Femur (tissue), 1 donor: ENCODE data around the gene HERPUD2.
A peak's percentile ranks its signal among the peaks of the same experiment; 100 is the strongest.
"Not testable (repeated sequence)": the region's sequence is repeated elsewhere in the genome, so short reads cannot be mapped to it uniquely, and the experiment has no call there.

Experiments
- DNase-seq: peaks from one replicate; pipeline ENCODE4 v3.0.0-alpha.2; 2017

Gene HERPUD2

DNA sequence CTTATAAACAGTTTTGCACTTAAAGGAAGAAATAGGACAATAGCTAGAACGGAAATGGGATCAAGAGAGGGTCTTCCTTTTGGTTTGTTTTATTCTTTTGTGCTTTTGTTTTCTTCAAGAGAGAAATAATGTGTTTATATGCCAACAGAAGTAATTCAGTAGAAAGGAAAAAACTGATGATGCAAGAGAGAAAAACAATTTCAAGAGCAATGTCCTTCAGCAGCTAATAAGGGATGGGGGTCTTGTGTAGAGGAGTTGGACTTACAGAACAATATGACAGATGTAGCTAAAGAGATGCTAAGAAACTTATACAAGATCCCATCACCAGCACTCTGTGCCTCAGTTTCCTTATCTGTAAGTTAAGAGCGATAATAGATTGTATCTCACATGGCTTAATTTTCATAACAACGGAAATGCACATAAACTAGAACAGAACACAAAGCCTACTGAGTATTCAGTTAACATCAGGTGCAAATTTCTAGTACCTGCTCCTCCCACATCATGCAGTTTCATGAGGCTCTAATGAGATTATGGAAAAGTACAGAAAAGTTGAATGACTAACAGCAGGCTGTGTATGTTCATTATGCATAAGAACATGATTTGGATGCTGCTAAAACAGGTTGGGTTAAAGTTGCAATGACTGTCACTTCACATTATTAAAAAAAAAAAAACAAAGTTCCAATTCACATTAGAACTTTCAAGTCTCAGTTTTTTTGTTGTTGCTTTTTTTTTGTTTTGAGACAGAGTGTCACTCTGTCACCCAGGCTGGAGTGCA lies 17.2 kb downstream of the HERPUD2 start:
- DNase-seq, result no peak

DNA sequence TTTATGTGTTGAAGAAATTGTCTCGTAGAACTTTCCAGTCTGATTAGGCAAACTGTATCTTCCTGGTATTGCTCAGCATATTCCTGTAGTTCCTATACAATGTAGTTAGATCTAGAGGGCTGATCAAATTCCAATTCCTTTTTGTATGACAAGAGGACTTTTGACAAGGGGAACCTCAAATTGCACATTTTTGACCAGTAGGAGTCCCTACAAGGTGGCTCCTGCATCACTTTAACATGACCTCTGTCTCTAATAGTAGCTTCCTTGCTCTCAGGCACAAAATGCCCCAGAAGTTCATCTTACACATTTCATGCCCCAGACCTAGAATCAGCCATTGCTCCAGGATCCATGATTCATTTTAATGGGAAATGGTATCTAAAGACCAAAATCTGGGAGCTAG lies 18.7 kb downstream of the HERPUD2 start:
- DNase-seq, result no peak

DNA sequence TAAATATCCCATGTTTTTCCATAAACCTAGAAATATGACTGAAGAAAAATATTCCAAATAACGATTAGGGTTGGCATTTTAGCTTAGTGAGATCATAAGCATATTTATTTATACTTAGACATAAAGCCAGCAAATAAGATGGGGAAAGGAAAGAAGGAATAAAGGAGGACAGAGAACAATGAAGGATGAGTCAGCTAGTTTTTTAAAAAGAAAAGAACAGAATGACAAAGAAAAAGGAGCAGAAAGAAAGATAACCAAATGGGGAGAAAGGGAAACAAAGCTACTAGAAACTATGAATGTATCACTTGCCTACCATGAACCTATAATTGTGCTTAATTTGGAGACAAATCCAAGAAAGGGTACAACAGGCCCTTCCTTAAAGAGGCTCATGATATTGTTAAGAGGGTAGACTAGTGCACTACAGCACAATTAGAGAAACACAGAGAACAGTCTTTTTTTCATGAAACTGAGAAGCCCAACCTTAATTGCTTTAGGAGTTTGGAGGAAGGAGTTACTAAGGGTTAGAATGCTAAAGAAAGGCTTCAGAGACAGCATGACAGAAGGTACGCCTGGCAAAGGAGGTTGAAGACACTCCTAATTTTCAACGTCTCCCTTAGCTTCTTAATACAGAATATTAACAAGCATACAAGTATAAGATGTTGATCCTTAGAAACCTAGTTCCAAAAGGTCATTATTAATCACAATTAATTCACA lies 23.9 kb downstream of the HERPUD2 start:
- DNase-seq, result no peak

DNA sequence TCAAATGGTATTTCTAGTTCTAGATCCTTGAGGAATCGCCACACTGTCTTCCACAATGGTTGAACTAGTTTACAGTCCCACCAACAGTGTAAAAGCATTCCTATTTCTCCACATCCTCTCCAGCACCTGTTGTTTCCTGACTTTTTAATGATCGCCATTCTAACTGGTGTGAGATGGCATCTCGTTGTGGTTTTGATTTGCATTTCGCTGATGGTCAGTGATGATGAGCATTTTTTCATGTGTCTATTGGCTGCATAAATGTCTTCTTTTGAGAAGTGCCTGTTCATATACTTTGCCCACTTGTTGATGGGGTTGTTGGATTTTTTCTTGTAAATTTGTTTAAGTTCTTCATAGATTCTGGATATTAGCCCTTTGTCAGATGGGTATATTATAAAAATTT lies 34.5 kb downstream of the HERPUD2 start:
- not testable (repeated sequence) for DNase-seq

DNA sequence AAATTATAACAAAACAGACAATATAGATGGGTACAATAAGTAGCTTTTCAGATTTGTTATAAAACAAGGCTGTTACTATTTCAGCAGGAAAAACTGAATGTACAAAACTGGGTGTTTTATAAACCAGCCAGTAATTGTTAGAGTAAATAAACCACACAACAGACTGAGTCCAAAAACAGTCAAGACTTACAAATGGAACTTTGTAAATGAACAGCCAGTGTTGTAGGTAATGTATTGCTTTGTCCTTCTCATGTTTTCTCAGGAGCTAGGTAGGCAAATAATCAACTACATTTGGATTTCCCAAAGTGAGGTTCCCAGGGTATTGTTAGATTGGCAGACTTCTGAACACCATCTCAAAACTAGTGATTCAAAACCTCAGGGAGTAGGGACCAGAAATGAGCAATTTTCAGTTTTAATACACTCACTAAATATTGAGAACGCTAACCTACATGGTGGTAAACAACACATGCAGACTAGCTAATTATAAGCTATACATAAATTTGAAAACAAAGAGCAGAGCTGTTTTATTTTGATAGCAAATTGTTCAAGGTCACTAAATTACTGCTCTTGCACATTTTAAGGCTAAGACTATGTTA lies 36.2 kb downstream of the HERPUD2 start:
- no peak for DNase-seq

DNA sequence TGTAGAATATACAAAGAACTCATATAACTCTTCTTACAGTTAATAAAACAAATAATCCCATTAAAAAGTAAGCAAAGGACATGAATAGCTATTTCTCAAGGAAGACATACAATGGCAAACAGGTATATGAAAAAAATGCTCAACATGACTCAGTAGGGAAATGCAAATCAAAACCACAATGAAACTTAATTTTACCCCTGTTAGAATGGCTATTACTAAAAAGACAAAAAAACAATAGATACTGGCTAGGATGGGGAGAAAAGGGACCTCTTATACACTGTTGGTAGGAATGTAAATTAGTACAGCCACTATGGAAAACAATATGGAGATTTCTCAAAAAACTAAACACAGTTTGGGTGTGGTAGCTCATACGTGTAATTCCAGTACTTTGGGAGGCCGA lies 37.8 kb downstream of the HERPUD2 start:
- no peak for DNase-seq

DNA sequence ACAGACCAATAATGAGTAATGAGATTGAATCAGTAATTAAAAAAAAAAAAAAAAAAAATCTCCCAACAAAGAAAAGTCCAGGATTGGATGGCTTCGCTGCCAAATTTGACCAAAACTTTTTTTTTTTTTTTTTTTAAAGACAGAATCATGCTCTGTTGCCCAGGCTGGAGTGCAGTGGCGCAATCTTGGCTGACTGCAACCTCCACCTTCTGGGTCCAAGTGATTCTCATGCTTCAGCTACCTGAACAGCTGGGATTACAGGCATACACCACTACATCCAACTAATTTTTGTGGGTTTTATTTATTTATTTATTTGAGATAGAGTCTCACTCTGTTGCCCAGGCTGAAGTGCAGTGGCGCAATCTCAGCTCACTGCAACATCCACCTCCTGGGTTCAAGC lies 40.4 kb downstream of the HERPUD2 start:
- not testable (repeated sequence) for DNase-seq

DNA sequence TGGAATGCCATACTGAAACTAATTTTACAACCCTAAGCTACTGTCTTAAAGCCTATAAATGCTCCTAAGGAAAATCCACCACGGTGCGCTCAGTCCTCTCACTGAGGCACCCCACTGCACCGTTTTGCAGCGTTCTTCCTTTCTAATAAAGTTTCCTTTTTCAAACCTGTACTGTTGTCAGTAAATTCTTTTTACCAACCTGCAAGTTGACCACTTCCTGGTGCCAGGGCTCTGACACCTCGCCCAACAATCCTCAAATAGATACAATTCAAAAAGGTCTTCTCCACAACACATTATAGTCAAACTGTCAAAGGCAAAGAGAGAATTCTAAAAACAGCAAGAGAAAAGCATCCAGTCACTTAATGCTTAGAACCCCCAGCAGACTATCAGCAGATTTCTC lies 42.8 kb downstream of the HERPUD2 start:
- no peak for DNase-seq

DNA sequence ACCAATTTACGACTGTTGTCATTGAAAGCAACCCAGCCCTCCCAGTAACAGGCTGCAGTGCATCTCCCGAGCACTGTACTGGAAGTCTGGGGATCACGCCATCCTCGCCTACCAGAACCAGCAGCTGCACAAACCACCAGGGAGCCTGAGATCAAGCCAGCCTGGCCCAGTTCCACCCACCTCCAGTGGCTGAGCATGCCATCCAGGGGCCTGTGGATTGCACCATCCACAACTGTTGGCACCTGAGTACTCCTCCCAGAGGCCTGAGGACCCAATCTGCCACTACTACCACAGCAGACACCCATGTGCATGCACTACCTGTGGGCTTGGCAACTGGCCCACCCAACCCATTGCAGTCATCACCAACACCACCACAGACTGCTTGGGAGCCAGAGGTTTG lies 44.2 kb downstream of the HERPUD2 start:
- DNase-seq, result no peak

DNA sequence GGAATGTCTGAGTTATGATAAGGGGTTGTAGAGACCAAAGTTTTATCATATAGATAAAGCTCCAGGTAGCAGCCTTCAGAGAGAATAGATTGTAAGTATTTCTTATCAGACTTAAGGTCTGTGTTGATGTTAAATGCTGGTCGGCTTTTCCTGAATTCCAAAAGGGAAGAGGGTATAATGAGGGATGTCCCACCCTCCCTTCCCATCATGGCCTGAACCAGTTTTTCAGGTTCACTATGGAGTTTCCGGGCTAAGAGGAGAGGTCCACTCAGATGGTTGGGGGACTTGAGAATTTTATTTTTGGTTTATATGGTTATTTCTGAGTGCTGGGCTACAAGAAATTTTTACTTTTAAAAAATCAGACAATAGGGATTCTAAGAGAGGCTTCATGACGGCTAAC lies 45.2 kb downstream of the HERPUD2 start:
- DNase-seq, result no peak

DNA sequence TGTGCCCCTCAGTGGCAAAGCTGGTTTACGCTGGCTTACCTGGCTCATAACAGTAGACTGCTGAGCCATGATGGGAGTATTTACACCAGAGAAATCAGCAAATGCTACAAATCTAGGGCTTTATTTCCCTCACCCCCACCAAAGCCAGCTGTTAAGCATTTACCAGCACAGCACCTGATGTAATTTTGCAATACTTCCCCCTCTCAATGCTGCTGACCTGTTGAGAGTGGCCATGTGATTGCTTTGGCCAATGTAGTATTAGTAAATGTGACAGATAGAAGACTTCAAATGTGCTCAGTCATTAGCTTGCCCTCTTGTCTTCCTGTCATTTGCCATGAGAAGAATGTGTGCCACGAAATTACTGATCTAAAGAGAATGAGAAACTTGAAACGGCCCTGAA lies 46.6 kb downstream of the HERPUD2 start:
- no peak for DNase-seq

DNA sequence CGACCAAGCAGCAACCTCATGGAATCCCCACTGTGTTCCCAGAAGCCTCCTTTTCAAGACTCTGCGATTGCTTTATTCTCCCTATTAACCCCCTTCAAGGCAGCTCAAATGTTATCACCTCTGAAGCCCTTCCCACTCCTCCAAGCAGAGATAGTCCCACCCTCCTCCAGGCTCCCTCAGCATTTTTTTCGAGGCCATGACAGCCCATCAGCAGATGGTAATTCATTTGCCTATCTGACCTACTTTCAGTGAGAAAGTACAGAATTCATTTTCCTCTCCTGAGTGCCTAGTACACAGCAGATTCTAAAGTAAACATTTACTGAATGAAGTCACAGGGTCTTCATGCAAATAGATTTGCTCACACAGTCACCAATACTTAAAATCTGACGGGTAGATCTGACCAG lies 47.8 kb downstream of the HERPUD2 start:
- no peak for DNase-seq

DNA sequence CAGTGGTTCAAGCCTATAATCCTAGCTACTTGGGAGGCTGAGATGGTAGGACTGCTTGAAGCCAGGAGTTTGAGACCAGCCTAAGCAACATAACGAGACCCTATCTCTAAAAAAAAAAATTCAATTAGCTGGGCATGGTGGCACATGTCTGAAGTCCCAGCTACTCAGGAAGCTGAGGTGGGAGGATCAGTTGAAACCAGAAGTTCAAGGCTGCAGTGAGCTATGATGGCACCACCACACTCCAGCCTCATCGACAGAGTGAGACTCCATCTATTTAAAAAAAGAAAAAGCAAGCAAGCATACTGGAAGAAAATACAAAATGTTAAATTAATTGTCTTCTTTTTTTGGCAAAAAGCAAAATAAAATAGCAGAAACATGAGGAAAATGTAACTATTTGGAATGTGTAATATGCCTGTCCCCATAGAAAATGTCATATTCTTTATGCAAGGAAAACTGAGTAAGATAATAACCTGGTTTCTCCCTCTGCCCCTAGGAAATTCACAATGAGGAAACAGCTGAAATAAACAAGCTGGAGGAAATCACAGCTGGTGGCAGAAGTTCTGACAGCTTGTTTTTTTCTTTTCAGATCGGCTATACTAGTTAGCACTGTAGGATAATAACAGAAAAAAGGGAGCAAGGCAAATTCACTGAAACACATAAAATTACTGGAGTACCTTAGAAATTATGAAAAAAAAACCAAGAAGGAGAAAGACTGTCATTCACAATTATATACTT lies 48.5 kb downstream of the HERPUD2 start:
- DNase-seq, result no peak

DNA sequence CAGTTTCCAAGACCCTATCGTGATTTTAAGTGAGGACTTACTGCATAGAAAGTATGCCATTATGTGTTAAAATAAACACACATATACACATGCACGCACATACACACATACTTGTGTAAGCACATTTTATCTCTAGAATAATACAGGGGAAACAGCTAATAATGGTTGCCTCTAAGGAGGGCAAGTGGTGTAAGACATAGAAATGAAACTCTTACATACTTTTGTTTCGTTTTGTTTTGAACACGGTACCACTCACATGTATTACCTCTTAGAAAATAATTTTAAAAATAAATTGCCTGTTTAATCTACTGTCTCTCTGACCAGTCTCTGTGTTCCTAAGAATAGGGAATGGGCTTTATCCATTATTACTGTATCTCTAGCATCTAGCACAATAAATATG lies 49.2 kb downstream of the HERPUD2 start:
- DNase-seq, result no peak

DNA sequence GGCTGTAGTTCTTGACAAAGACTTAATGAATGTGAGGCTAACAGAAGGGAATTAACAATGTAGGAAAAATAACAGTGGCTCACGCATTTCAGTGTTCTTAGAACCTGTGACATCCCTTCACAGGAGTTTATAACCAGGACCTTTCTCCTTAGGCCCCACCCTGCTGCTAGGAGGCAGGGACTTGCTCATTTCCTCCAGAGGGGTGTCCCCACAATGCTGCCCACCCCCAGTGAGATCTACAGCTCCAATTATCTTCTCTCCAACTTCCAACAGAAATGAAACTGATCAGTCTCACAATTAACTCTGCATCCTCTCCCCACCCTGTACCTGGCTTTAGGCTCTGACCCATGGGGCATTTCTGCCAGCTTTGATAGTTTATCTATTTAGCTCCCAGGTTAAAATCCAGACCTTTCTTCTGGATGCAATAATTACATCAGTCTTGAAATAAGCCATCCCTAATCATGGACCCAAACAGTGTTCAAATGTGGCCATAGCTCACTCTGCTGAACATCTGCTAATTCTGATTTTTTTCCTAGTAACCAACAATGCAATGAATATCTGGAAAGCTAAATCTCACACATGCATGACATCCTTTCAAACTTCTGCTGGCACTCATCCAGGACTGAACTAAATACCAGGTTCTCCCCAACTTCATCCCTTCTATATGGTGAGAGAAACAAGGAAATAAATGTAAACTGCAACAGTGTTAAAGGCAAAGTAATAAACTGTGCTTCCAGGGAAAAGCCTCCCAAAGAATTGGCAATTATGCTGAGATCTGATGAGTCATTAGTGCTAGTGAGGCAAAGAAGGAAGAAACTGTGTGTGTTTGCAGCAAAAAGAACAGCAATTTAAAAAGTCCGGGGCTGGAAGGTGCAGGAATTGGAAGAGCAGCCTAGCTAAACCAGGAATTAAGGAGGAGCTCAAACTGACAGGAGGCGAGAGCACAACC lies 64.6 kb downstream of the HERPUD2 start:
- no peak for DNase-seq

DNA sequence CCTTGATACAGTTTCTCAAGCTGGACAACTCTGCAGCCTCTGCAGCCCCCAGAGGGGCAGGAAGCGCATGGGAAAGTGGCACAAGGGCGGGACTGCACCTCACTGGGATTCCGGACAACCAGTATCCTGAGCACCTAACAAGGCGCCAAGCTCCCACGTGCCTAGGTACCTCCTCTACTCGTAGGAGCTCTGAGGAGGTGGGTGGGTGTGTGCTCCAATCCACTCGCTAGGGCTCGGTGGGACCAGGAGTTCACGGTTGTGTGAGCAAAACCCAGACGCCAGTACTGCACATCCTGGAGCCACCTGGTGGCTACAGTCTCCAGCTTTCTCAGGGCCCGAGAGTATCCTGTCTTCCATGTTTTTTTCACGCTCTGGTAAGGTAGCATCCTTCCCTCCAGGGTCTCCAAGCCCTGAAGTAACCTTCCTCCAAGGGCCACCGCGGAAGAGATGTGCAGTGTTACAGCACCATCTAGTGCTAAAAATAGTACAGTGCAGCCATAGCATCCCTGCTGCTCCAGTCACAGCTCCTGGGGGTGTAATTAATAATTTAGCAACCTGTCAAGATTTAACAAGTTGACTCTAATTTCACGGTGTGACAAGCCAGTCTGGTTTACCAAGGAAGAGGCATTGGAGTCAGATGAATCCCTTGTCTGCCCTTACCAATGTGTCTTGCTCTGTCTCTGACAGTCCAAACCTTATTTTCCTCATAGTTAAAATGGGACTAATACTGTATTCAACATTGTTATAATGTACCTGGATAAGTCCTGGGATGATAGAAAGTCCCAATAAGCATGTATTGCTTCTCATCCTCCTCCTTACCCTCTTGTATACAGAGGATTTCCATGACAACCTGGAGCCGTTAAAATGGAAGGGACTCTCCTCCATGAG lies 70.4 kb downstream of the HERPUD2 start:
- DNase-seq, result peak; percentile 27

DNA sequence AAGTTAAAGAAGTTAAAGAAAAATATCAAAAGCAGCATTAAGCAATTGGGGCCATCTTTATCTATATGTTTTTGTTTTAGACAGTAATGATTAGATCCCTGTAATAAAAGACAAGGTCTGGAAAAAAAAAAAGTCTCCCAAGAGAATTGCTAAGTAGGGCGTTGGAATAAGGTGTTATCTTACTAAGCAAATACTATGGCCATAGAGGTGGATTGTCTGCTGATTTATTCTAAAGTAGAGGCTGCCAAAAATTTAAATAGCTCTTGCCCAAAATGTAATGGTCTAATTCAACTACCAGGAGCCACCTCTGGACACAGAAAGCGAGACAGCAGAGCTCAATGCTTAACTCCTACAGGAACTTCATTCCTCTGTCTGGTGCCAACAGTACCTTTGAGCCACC lies 71.6 kb downstream of the HERPUD2 start:
- DNase-seq, result no peak

DNA sequence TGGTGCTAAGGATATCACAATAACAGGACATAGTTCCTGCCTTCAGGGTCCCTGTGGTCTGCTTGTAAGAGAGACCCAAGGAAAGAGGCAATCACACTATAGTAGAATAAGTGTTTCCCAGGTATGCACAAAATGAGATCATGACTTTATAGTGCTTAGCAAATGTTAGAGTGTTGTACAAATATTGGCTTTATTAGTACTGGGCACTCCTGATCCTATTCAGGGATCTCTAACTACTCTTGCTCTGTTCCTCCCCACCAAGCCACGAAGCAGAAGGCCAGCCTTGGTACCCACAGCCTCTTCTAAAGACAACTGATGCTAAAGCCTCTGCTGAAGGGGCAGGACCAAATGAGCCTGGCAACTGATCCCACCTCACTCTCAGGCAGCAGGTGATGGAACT lies 75.1 kb downstream of the HERPUD2 start:
- DNase-seq, result no peak

DNA sequence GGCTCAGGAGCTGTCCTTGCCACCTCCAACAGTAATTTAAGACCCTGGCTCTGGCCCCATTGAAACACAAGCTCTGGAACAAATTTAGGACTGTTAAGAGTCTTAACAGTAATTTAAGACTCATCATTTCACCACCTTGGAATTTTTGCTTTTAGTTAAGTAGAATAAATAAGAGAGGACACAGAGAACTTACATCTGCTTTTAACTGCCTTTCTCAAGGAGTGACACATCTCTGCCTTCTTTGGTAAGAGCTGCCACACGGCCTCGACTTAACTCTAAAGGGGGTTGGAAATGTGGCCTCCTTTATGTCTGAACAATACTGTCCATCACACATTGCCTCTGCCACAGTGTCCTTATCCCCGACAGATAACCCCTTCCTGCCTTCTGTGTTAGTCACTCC lies 77.9 kb downstream of the HERPUD2 start:
- DNase-seq, result no peak

DNA sequence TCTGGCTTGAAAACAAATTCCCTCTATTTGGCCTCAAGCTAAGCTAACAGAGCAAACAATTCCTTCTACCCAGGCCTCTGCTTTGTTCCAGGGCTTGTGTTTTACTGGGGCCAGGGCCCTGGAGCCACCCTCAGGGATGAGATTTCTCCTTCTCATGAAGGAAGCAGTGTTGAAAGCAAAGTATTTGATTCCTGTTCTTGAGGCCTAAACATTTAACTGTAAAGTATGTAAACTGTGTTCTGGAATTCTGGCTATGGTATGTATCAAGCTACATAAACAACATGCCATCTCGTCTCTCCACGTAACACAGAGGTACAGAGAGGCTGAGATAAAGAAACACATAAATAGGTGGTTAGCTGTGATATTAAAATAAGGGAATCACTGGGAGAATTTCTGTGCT lies 81.8 kb downstream of the HERPUD2 start:
- no peak for DNase-seq

DNA sequence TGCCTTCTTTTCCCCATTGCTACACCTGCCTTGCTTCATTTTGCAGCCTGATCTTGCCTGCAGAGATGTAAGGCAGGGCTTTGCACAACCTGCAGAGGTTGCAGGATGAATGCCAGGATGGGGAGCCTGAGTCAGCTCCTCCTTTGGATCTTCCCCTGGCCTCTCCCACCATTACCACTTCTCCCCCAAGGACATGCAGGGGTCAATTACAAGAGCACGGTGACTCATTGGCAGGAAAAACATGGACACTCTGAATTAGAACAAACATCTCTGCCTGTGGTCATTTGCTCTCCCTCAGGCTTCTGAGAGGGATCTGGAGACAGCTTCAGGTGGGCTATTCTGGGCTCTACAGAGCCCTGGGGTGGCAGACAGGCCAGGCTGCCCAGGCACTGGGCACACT lies 89.2 kb downstream of the HERPUD2 start:
- DNase-seq, result no peak
